Activated B cell treated with CpG ODN at 0.5 μM for 24 hours (primary cell): ENCODE data around the gene WFIKKN1. TPM values are rescaled to one million over a fixed set of nuclear protein-coding genes. Genes with fewer than 3 reads are reported as not detected.

Experiments used
- ATAC-seq: fragments of 200-7000 bp; cut with Tn5 transposase; one replicate; pipeline ENCODE4 v1.10.0; 2021; ENCODE audit warnings: low read depth, mild to moderate bottlenecking, moderate library complexity
- CTCF ChIA-PET: fragments of 350-600 bp; sonication (Branson Sonifier 250); formaldehyde crosslinking; loops from one replicate; lab custom pipeline; 2021; ENCODE audit warnings: antibody characterized with exemption; lab: Charles Lee
- POLR2A ChIA-PET: fragments of 350-600 bp; sonication (Branson Sonifier 250); formaldehyde crosslinking; loops from one replicate; lab custom pipeline; 2021; ENCODE audit warnings: antibody characterized with exemption; lab: Charles Lee
- DNase-seq: peaks from one replicate; pipeline ENCODE4 v3.0.0; 2022
- H3K27ac Mint-ChIP-seq: one replicate; pipeline ENCODE4 v1.8.0; 2020; ENCODE audit warnings: mixed read lengths
- H3K27me3 Mint-ChIP-seq: one replicate; pipeline ENCODE4 v1.8.0; 2021; ENCODE audit warnings: mixed read lengths
- H3K36me3 Mint-ChIP-seq: one replicate; pipeline ENCODE4 v1.8.0; 2021; ENCODE audit warnings: low read depth, mixed read lengths
- H3K4me1 Mint-ChIP-seq: one replicate; pipeline ENCODE4 v1.8.0; 2021; ENCODE audit warnings: mixed read lengths
- H3K4me3 Mint-ChIP-seq: one replicate; pipeline ENCODE4 v1.8.0; 2020; ENCODE audit warnings: mild to moderate bottlenecking, mixed read lengths
- H3K9me3 Mint-ChIP-seq: one replicate; pipeline ENCODE4 v1.8.0; 2020; ENCODE audit warnings: mixed read lengths
- intact Hi-C: fragments of 100-400 bp; cut with micrococcal nuclease; formaldehyde crosslinking; loops from one replicate; pipeline ENCODE4 v1.15.1; 2024
- total RNA-seq: library from RNA; stranded (reverse); gene quantifications from 2 replicates; pipeline ENCODE4 v1.2.3, GENCODE V29; 2022
- TF ChIP-seq, protein P1 (sequence below): fragments of 200-600 bp; IDR thresholded peaks from one replicate; pipeline ENCODE4 v1.8.0; 2022; ENCODE audit warnings: antibody characterized with exemption, mild to moderate bottlenecking

Gene WFIKKN1
- total RNA-seq, 1 donor from 2014 or later = 0.47 TPM

DNA sequence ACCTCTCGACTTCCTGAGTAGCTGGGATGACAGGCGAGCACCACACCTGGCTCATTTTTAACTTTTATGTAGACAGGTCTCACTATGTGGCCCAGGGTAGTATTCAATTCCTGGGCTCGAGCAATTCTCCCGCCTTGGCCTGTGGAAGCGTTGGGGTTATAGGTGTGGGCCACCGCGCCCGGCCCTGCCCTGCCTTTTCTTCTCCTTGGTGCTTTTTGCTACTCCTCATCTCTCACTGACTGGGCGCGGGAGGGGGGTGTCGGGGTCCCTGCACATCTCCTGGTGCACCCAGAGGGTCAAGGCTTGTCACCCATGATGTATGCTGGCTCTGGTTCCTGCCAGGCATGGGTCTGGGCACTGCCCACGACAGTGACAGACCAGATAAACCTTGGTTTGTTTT lies 13.8 kb downstream of the WFIKKN1 start:
- intact Hi-C loops = no loop called here
- Mint-ChIP-seq H3K27ac (no peak overlapping the region), H3K4me3 (no peak overlapping the region), H3K27me3 (no peaks in the 10 kb centered on the region), H3K4me1 (peaks cover 32% of the 10 kb centered on the region), H3K36me3 (no peaks in the 10 kb centered on the region), H3K9me3 (no peaks in the 10 kb centered on the region)
- TF ChIP-seq, protein P1, sequence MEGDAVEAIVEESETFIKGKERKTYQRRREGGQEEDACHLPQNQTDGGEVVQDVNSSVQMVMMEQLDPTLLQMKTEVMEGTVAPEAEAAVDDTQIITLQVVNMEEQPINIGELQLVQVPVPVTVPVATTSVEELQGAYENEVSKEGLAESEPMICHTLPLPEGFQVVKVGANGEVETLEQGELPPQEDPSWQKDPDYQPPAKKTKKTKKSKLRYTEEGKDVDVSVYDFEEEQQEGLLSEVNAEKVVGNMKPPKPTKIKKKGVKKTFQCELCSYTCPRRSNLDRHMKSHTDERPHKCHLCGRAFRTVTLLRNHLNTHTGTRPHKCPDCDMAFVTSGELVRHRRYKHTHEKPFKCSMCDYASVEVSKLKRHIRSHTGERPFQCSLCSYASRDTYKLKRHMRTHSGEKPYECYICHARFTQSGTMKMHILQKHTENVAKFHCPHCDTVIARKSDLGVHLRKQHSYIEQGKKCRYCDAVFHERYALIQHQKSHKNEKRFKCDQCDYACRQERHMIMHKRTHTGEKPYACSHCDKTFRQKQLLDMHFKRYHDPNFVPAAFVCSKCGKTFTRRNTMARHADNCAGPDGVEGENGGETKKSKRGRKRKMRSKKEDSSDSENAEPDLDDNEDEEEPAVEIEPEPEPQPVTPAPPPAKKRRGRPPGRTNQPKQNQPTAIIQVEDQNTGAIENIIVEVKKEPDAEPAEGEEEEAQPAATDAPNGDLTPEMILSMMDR = no peak
- ATAC-seq (no peak), DNase-seq (no peak)
- ChIA-PET POLR2A (no interaction called here), CTCF (no interaction called here)

DNA sequence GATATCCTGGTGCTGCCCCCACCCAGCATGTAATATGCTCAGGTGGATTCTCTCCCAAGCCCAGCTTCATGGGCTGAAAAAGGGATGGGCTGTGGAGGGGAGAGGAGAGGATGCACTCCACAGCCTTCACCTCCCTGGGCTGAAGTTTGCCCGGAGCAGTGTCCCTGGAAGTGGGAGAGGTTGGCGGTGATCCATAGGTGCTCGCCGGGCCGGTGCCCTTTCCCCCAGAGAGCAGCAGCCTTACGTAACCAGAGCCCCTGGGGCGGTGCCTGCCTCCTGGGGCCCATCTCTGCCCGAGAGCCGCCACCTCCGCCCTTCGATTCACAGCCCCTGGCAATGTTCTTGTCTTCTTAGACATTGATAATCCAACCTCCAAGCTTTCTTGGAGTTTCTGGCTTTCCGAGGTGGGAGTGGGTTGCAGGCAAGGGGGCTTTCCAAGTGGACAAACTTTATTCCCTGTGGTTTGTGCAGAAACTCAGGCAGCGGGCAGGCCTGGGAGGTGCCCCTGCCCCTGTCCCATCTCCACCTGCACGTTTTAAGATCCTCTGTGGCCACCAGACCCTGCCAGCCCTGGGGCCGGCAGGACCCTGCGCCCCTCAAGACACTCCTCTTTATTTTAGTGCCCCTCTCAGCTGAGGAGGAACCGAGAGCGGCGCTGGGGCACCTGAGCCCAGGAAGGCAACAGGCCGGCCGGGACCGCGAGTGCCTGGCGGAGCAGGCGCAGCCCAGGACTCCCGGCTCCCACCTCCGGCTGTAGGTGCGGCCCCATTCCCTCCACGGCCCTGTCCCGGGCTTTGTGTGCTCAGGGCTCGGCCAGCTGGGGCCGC lies 15.3 kb downstream of the WFIKKN1 start:
- intact Hi-C loops = no loop called here
- peaks cover 29% of the 10 kb centered on the region for H3K4me1 Mint-ChIP-seq
- H3K4me3 Mint-ChIP-seq = no peak overlapping the region
- POLR2A ChIA-PET = interaction anchor here (4.0 kb wide), 1 partner anchor 35 kb away, joined by 13 read pairs; the partner anchor contains the start of gene STUB1
- TF ChIP-seq, protein P1 = no peak
- no peaks in the 10 kb centered on the region for H3K9me3 Mint-ChIP-seq
- H3K36me3 Mint-ChIP-seq = no peaks in the 10 kb centered on the region
- ATAC-seq = no peak
- DNase-seq = no peak
- no peaks in the 10 kb centered on the region for H3K27me3 Mint-ChIP-seq
- no peak overlapping the region for H3K27ac Mint-ChIP-seq
- CTCF ChIA-PET = no interaction called here

DNA sequence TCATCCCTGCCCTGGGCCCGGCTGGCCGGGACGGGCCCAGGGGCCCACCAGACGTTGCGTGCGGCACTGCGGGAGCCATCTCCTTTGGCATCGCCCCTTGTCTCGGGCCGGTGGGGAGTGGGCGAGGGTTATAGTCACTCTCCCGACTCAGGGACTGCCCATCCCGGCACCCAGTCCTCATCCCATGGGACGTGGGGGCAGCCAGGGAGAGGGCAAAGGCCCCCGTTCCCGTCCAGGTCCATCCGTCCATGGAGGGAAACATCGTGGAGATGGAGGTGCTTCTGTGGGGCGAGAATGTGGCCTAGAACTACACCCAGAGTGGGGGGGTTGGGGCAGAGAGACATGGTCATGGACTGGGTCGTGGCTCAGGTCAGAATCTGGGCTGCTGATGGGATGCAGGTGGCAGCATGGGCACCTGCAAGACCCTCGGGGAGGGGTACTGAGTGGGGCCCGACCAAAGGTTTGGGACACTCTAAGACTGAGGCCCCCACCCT lies 15.9 kb downstream of the WFIKKN1 start:
- Mint-ChIP-seq H3K36me3 (no peaks in the 10 kb centered on the region), H3K27me3 (no peaks in the 10 kb centered on the region), H3K27ac (no peak overlapping the region), H3K4me1 (peaks cover 29% of the 10 kb centered on the region), H3K4me3 (peak overlapping the region; percentile 35), H3K9me3 (no peaks in the 10 kb centered on the region)
- TF ChIP-seq, protein P1 = no peak
- POLR2A ChIA-PET = interaction anchor here (4.0 kb wide), 1 partner anchor 34 kb away, joined by 13 read pairs; the partner anchor contains the start of gene STUB1
- CTCF ChIA-PET = no interaction called here
- ATAC-seq = no peak
- DNase-seq = no peak
- intact Hi-C loops = no loop called here

DNA sequence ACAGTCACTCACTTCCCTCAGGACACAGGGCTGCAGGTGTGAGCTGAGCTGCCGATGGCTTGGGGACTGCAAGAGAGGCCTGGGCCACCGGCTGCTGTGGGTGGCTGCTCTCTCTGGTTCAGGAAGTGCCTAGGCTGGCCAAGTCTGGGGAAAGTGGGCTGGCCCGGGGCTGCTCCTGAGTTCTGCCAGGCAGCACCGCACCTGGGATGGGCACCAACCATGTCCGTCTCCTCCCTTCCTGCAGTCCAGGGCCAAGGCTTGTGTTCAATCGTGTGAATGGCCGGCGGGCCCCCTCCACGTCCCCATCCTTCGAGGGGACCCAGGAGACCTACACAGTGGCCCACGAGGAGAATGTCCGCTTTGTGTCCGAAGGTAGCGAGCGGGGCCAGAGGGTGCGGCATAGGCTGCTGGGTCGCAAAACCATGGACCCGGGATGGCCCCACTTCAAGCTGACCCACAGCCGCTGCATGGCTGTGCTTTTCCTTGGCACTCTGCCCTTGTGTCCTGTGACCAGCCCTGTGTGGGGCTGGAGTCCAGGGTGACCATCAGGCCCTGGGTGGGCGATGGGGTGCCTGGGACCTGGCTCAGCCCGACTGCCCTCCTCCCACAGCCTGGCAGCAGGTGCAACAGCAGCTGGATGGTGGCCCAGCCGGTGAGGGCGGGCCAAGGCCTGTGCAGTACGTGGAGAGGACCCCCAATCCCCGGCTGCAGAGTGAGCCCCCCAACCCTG lies 16.6 kb downstream of the WFIKKN1 start:
- Mint-ChIP-seq H3K9me3 (no peaks in the 10 kb centered on the region), H3K4me3 (peak overlapping the region; percentile 35), H3K27ac (no peak overlapping the region), H3K36me3 (no peaks in the 10 kb centered on the region), H3K4me1 (peaks cover 29% of the 10 kb centered on the region), H3K27me3 (no peaks in the 10 kb centered on the region)
- CTCF ChIA-PET = interaction anchor here (0.6 kb wide), 1 partner anchor 7 kb away, joined by 3 read pairs; no protein-coding TSS in a partner anchor
- DNase-seq = no peak
- intact Hi-C loops = no loop called here
- POLR2A ChIA-PET = interaction anchor here (1.7 to 4.0 kb wide), 2 partner anchors 11 to 33 kb away, joined by 10 to 13 read pairs; partner anchors contain the start of genes METTL26 and STUB1
- TF ChIP-seq, protein P1 = no peak
- ATAC-seq = no peak
